B cell (primary cell): Measurements from ENCODE around the gene ITPR3. TPM values are rescaled to one million over a fixed set of nuclear protein-coding genes. Genes with fewer than 3 reads are reported as not detected.

ENCODE experiments used
- ATAC-seq: fragments of 200-7000 bp; cut with Tn5 transposase; one replicate; pipeline ENCODE4 v1.10.0; 2021; ENCODE audit warnings: low read depth, mild to moderate bottlenecking, moderate number of reproducible peaks, moderate library complexity
- CTCF ChIA-PET: fragments of 350-600 bp; sonication (Branson Sonifier 250); formaldehyde crosslinking; loops from one replicate; lab custom pipeline; 2021; ENCODE audit warnings: antibody characterized with exemption, inconsistent platforms; lab: Charles Lee
- POLR2A ChIA-PET: fragments of 350-600 bp; sonication (Branson Sonifier 250); formaldehyde crosslinking; loops from one replicate; lab custom pipeline; 2021; ENCODE audit warnings: antibody characterized with exemption; lab: Charles Lee
- DNase-seq: peaks from one replicate; pipeline ENCODE4 v3.0.0; 2013
- H2AFZ ChIP-seq: 2 replicates; pipeline ENCODE4 v1.6.1; 2012; ENCODE audit warnings: mild to moderate bottlenecking, low read depth, low read length; ENCODE audit not compliant: insufficient read depth, poor library complexity, severe bottlenecking
- H3K27ac ChIP-seq, 2 donors: 1 replicate in 1 of 2; 2 replicates in 1 of 2; pipeline ENCODE4 v1.5.1; 2012 to 2013; ENCODE audit warnings: low read length in 2 of 2, mild to moderate bottlenecking in 2 of 2, moderate library complexity in 1 of 2
- H3K27me3 ChIP-seq, 4 experiments: fragments of 200-600 bp in 1 of 4; sonication (generic) in 1 of 4; replicated peaks in 1 of 4; 1 replicate in 2 of 4; 2 replicates in 2 of 4; pipeline versions ENCODE4 v1.6.1 to v1.7.0; 2013 to 2016; ENCODE audit warnings: low read length in 3 of 4, mild to moderate bottlenecking in 2 of 4, mixed read lengths in 1 of 4, moderate library complexity in 1 of 4; ENCODE audit not compliant: insufficient read depth in 4 of 4, control insufficient read depth in 3 of 4; ENCODE audit errors: control extremely low read depth in 1 of 4
- H3K36me3 ChIP-seq, 2 experiments: replicated peaks in 1 of 2; 1 replicate in 1 of 2; 2 replicates in 1 of 2; pipeline versions ENCODE4 v1.6.1 to v1.7.1; 2013; ENCODE audit warnings: low read length in 1 of 2; ENCODE audit not compliant: insufficient read depth in 2 of 2, control insufficient read depth in 1 of 2; ENCODE audit errors: control extremely low read depth in 1 of 2, extremely low read depth in 1 of 2
- H3K4me1 ChIP-seq, 2 donors: fragments of 200-600 bp in 1 of 2; sonication (generic) in 1 of 2; 1 replicate in 1 of 2; 2 replicates in 1 of 2; pipeline versions ENCODE4 v1.5.1 to v1.6.1; 2013 to 2017; ENCODE audit warnings: low read length in 2 of 2; ENCODE audit not compliant: control insufficient read depth in 2 of 2, insufficient read depth in 2 of 2
- H3K4me2 ChIP-seq: replicated peaks from 2 replicates; pipeline ENCODE3; 2012; ENCODE audit warnings: mild to moderate bottlenecking, low read depth, low read length; ENCODE audit not compliant: poor library complexity, severe bottlenecking
- H3K4me3 ChIP-seq, 5 experiments: fragments of 200-600 bp in 1 of 5; sonication (generic) in 1 of 5; 1 replicate in 3 of 5; 2 replicates in 2 of 5; pipeline versions ENCODE4 v1.5.1 to v1.7.0; 2011 to 2016; ENCODE audit warnings: low read length in 4 of 5, mild to moderate bottlenecking in 4 of 5, low read depth in 2 of 5, control low read depth in 1 of 5, moderate library complexity in 1 of 5; ENCODE audit not compliant: insufficient read depth in 1 of 5; ENCODE audit errors: control extremely low read depth in 1 of 5, extremely low read depth in 1 of 5
- H3K79me2 ChIP-seq: fragments of 200-600 bp; sonication (generic); one replicate; pipeline ENCODE4 v1.6.0; 2016; ENCODE audit warnings: low read length; ENCODE audit not compliant: control insufficient read depth, insufficient read depth
- H3K9ac ChIP-seq: fragments of 200-600 bp; sonication (generic); 2 replicates; pipeline ENCODE4 v1.6.1; 2017; ENCODE audit warnings: mild to moderate bottlenecking, low read length, moderate library complexity
- H3K9me3 ChIP-seq, 3 donors: one replicate each; pipeline versions ENCODE4 v1.6.1 to v1.7.1; 2013; ENCODE audit warnings: low read length in 2 of 3; ENCODE audit not compliant: control insufficient read depth in 2 of 3, insufficient read depth in 1 of 3; ENCODE audit errors: control extremely low read depth in 1 of 3
- H4K20me1 ChIP-seq: 2 replicates; pipeline ENCODE4 v1.6.0; 2012; ENCODE audit warnings: mild to moderate bottlenecking, low read length; ENCODE audit not compliant: insufficient read depth, control insufficient read depth, poor library complexity, severe bottlenecking
- H3K27ac Mint-ChIP-seq: one replicate; pipeline ENCODE4 v1.8.0; 2021; ENCODE audit warnings: mixed read lengths
- H3K27me3 Mint-ChIP-seq: one replicate; pipeline ENCODE4 v1.8.0; 2021; ENCODE audit warnings: mixed read lengths
- H3K4me1 Mint-ChIP-seq: one replicate; pipeline ENCODE4 v1.8.0; 2021; ENCODE audit warnings: mixed read lengths
- H3K4me3 Mint-ChIP-seq: one replicate; pipeline ENCODE4 v1.8.0; 2021; ENCODE audit warnings: mixed read lengths
- H3K9me3 Mint-ChIP-seq: one replicate; pipeline ENCODE4 v1.8.0; 2022; ENCODE audit warnings: mixed read lengths; ENCODE audit not compliant: insufficient read depth
- EZH2 ChIP-seq: IDR thresholded peaks from 2 replicates; pipeline ENCODE4 v1.6.1; 2012; ENCODE audit warnings: borderline replicate concordance, low read depth, mild to moderate bottlenecking, moderate library complexity, low read length; ENCODE audit not compliant: insufficient read depth, poor library complexity, severe bottlenecking
- WGBS: methylation state at CpG from one replicate; pipeline ENCODE4 v1.1.5; 2013; ENCODE audit warnings: missing lambda C conversion rate; ENCODE audit not compliant: insufficient coverage; 5-methylcytosine and 5-hydroxymethylcytosine counted together
- intact Hi-C: fragments of 100-400 bp; cut with micrococcal nuclease; formaldehyde crosslinking; loops from one replicate; pipeline ENCODE4 v1.10.0; 2022
- polyA plus RNA-seq: library from polyadenylated mRNA; depleted of rRNA; stranded (reverse); fragments of >200 nt; gene quantifications from 2 replicates; pipeline ENCODE4 v1.2.3, GENCODE V29; 2012
- total RNA-seq, 2 donors: library from RNA; stranded (reverse); fragments of 120-200 nt in 1 of 2; gene quantifications; 1 replicate in 1 of 2; 2 replicates in 1 of 2; pipeline versions ENCODE4 v1.2.3 to v1.2.4, GENCODE V29; 2013 to 2022
- TF ChIP-seq, protein P1 (sequence below): fragments of 200-600 bp; IDR thresholded peaks from one replicate; pipeline ENCODE4 v1.8.0; 2022; ENCODE audit warnings: antibody characterized with exemption, mild to moderate bottlenecking

ITPR3 gene
- total and polyA plus RNA-seq, 2 donors (not counting 1 experiment from before 2014, with no cell fraction given): 61.9 to 67.6 TPM

DNA sequence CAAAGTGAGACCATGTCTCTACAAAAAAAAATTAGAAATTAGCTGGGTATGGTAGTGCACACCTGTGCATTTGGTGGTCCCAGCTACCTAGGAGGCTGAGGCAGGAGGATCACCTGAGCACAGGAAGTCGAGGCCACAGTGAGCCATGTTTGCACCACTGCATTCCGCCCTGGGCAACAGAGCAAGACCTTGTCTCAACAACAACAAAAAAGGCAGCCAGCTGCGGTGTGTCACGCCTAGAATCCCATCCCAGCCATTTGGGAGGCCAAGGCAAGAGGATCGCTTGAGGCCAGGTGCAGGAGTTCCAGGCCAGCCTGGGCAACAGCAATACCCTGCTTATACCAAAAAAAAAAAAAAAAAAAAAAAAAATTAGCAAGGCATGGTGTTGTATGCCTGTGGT is 39.9 kb upstream of the ITPR3 start:
- Histone ChIP-seq H3K27me3 (no peaks in the 10 kb centered on the region), H3K4me2 (no peak overlapping the region), H2AFZ (no peak overlapping the region), H3K4me1 (peaks cover 32 to 50% of the 10 kb centered on the region in 2 donors), H3K9ac (no peak overlapping the region), H4K20me1 (peaks cover 7% of the 10 kb centered on the region), H3K27ac (no peak overlapping the region), H3K9me3 (no peaks in the 10 kb centered on the region), H3K79me2 (peaks cover 35% of the 10 kb centered on the region), H3K4me3 (no peak overlapping the region), H3K36me3 (peaks cover 0 to 17% of the 10 kb centered on the region in 2 experiments)
- Mint-ChIP-seq H3K9me3 (no peaks in the 10 kb centered on the region), H3K4me1 (peaks cover 44% of the 10 kb centered on the region), H3K27me3 (no peaks in the 10 kb centered on the region), H3K4me3 (no peak overlapping the region), H3K27ac (no peak overlapping the region)
- intact Hi-C loops: loop anchor here (5.0 kb wide), 1 partner anchor 309 kb away; the partner anchor contains the start of genes RPS18 and VPS52
- no peak for DNase-seq
- WGBS: 100% methylated on average over 3 of the region's 5 CpGs
- TF ChIP-seq EZH2: no peak
- TF ChIP-seq, protein P1, sequence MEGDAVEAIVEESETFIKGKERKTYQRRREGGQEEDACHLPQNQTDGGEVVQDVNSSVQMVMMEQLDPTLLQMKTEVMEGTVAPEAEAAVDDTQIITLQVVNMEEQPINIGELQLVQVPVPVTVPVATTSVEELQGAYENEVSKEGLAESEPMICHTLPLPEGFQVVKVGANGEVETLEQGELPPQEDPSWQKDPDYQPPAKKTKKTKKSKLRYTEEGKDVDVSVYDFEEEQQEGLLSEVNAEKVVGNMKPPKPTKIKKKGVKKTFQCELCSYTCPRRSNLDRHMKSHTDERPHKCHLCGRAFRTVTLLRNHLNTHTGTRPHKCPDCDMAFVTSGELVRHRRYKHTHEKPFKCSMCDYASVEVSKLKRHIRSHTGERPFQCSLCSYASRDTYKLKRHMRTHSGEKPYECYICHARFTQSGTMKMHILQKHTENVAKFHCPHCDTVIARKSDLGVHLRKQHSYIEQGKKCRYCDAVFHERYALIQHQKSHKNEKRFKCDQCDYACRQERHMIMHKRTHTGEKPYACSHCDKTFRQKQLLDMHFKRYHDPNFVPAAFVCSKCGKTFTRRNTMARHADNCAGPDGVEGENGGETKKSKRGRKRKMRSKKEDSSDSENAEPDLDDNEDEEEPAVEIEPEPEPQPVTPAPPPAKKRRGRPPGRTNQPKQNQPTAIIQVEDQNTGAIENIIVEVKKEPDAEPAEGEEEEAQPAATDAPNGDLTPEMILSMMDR: no peak
- ChIA-PET CTCF (interaction anchor here (0.7 to 15.7 kb wide), 5 partner anchors 27 to 452 kb away, joined by 3 to 213 read pairs (median 4); partner anchors contain the start of genes ITPR3 and ZBTB9), POLR2A (interaction anchor here (0.6 to 2.7 kb wide), 6 partner anchors 10 to 497 kb away, joined by 5 to 17 read pairs (median 6); no protein-coding TSS in a partner anchor)
- no peak for ATAC-seq

DNA sequence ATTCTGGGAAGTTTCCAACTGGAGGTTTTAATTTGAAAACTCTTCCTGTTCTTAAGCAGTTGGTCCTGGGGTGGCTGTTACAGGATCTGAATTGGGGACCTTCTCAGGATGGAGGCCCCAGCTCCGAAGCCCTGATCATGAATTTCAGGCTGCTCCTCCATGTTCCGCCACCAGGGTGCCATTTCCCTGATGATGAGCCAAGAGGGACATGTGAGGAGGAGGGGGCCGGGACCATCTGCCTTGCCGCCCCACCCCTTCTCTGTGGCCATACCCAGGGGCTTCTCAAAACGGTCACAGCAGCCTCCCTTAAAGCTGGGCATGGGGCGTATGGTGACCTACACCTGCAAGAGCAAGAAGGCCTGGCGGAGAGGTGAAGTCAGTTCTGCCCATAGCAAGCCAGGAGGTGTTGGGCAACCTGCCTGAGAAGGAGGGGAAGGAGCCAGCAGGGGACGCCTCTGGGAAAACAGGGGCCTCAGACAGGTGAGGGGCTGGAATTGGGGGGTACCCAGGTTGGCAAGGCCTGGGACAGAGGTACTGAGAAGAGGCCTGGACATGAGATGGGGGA is 37.4 kb upstream of the ITPR3 start:
- Mint-ChIP-seq H3K27ac (no peak overlapping the region), H3K27me3 (no peaks in the 10 kb centered on the region), H3K4me1 (peaks cover 35% of the 10 kb centered on the region), H3K9me3 (no peaks in the 10 kb centered on the region), H3K4me3 (no peak overlapping the region)
- Histone ChIP-seq H4K20me1 (peaks cover 7% of the 10 kb centered on the region), H2AFZ (no peak overlapping the region), H3K27me3 (no peaks in the 10 kb centered on the region), H3K79me2 (peaks cover 14% of the 10 kb centered on the region), H3K9me3 (no peaks in the 10 kb centered on the region), H3K4me3 (no peak overlapping the region), H3K4me2 (no peak overlapping the region), H3K4me1 (peaks cover 26 to 37% of the 10 kb centered on the region in 2 donors), H3K27ac (no peak overlapping the region), H3K36me3 (no peaks in the 10 kb centered on the region), H3K9ac (no peak overlapping the region)
- ChIA-PET POLR2A (no interaction called here), CTCF (interaction anchor here (1.6 to 15.7 kb wide), 4 partner anchors 24 to 188 kb away, joined by 3 to 330 read pairs (median 120); no protein-coding TSS in a partner anchor)
- TF ChIP-seq, protein P1: no peak
- TF ChIP-seq EZH2: no peak
- DNase-seq (no peak), ATAC-seq (no peak)
- 98% methylated on average over 8 of the region's 8 CpGs for WGBS
- intact Hi-C loops: loop anchor here (2.0 to 5.0 kb wide), 2 partner anchors 49 to 311 kb away; partner anchors contain the start of genes RPS18 and VPS52
